Mesenchymal stem cell (in vitro differentiated cells and primary cell): ENCODE results near the gene ASXL2.

Experiments
- DNase-seq: peaks from one replicate; pipeline ENCODE4 v3.0.0-alpha.2; 2013
- H2AFZ ChIP-seq: one replicate; pipeline ENCODE4 v1.6.1; 2013; ENCODE audit warnings: low read depth, mild to moderate bottlenecking, control low read depth, inconsistent platforms, low read length, moderate library complexity
- H2AK5ac ChIP-seq: 2 replicates; pipeline ENCODE4 v1.6.1; 2013; ENCODE audit warnings: low read length, moderate library complexity, mild to moderate bottlenecking, inconsistent platforms; ENCODE audit not compliant: severe bottlenecking
- H2BK120ac ChIP-seq: one replicate; pipeline ENCODE4 v1.6.1; 2013; ENCODE audit warnings: low read depth, mild to moderate bottlenecking, inconsistent platforms, low read length, moderate library complexity
- H2BK12ac ChIP-seq, 2 experiments: one replicate each; pipeline ENCODE4 v1.6.1; 2013; ENCODE audit warnings: inconsistent platforms in 2 of 2, low read length in 2 of 2, mild to moderate bottlenecking in 2 of 2, moderate library complexity in 2 of 2, control low read depth in 1 of 2
- H2BK15ac ChIP-seq: one replicate; pipeline ENCODE4 v1.6.1; 2013; ENCODE audit warnings: mild to moderate bottlenecking, low read depth, inconsistent platforms; ENCODE audit not compliant: poor library complexity, severe bottlenecking
- H2BK5ac ChIP-seq: 2 replicates; pipeline ENCODE4 v1.6.1; 2013; ENCODE audit warnings: low read depth, mild to moderate bottlenecking, low read length, control low read depth, inconsistent platforms; ENCODE audit not compliant: poor library complexity, severe bottlenecking
- H3K14ac ChIP-seq, 2 experiments: one replicate each; pipeline ENCODE4 v1.6.1; 2013; ENCODE audit warnings: inconsistent platforms in 2 of 2, low read length in 2 of 2, control low read depth in 1 of 2, mild to moderate bottlenecking in 1 of 2, moderate library complexity in 1 of 2
- H3K18ac ChIP-seq, 2 experiments: one replicate each; pipeline ENCODE4 v1.6.1; 2013; ENCODE audit warnings: inconsistent platforms in 2 of 2, low read length in 2 of 2, control low read depth in 1 of 2, low read depth in 1 of 2, mild to moderate bottlenecking in 1 of 2
- H3K23ac ChIP-seq, 2 experiments: one replicate each; pipeline ENCODE4 v1.6.1; 2013; ENCODE audit warnings: inconsistent platforms in 2 of 2, low read length in 2 of 2, mild to moderate bottlenecking in 2 of 2, moderate library complexity in 2 of 2, control low read depth in 1 of 2
- H3K27ac ChIP-seq: 2 replicates; pipeline ENCODE4 v1.5.1; 2013; ENCODE audit warnings: mild to moderate bottlenecking, moderate library complexity, low read length, control low read depth, inconsistent platforms; ENCODE audit not compliant: poor library complexity, severe bottlenecking
- H3K27me3 ChIP-seq, 2 experiments: 2 replicates each; pipeline versions ENCODE4 v1.6.1 to v1.7.0; 2013; ENCODE audit warnings: low read length in 2 of 2, mild to moderate bottlenecking in 2 of 2, moderate library complexity in 2 of 2, control low read depth in 1 of 2, inconsistent platforms in 1 of 2; ENCODE audit not compliant: control insufficient read depth in 1 of 2, insufficient read depth in 1 of 2
- H3K36me3 ChIP-seq, 2 experiments: 2 replicates each; pipeline versions ENCODE4 v1.6.1 to v1.7.0; 2013; ENCODE audit warnings: low read length in 2 of 2, control low read depth in 1 of 2, inconsistent platforms in 1 of 2, low read depth in 1 of 2, mild to moderate bottlenecking in 1 of 2; ENCODE audit not compliant: insufficient read depth in 2 of 2, control insufficient read depth in 1 of 2
- H3K4ac ChIP-seq, 2 experiments: one replicate each; pipeline ENCODE4 v1.6.1; 2013; ENCODE audit warnings: inconsistent platforms in 2 of 2, low read length in 2 of 2, mild to moderate bottlenecking in 2 of 2, moderate library complexity in 2 of 2, control low read depth in 1 of 2, low read depth in 1 of 2
- H3K4me1 ChIP-seq: 2 replicates; pipeline ENCODE4 v1.6.1; 2013; ENCODE audit warnings: low read depth, low read length, control low read depth; ENCODE audit not compliant: control insufficient read depth, insufficient read depth
- H3K4me2 ChIP-seq: 2 replicates; pipeline ENCODE4 v1.6.1; 2013; ENCODE audit warnings: low read length, mild to moderate bottlenecking, inconsistent platforms; ENCODE audit not compliant: poor library complexity, severe bottlenecking
- H3K4me3 ChIP-seq, 2 experiments: 2 replicates each; pipeline versions ENCODE4 v1.5.1 to v1.7.0; 2013; ENCODE audit warnings: low read length in 2 of 2, mild to moderate bottlenecking in 2 of 2, control low read depth in 1 of 2, low read depth in 1 of 2; ENCODE audit not compliant: insufficient read depth in 1 of 2
- H3K79me1 ChIP-seq: replicated peaks from 2 replicates; pipeline ENCODE4 v1.6.1; 2013; ENCODE audit warnings: mild to moderate bottlenecking, control low read depth, low read length, inconsistent platforms; ENCODE audit not compliant: poor library complexity, severe bottlenecking
- H3K9ac ChIP-seq: 2 replicates; pipeline ENCODE4 v1.7.0; 2013; ENCODE audit warnings: mild to moderate bottlenecking, low read length, moderate library complexity
- H3K9me3 ChIP-seq: 2 replicates; pipeline ENCODE4 v1.7.0; 2013; ENCODE audit warnings: mild to moderate bottlenecking, low read length; ENCODE audit not compliant: control insufficient read depth
- H4K8ac ChIP-seq: one replicate; pipeline ENCODE4 v1.6.1; 2013; ENCODE audit warnings: inconsistent platforms, mild to moderate bottlenecking, low read length, moderate library complexity
- H4K91ac ChIP-seq: one replicate; pipeline ENCODE4 v1.6.1; 2013; ENCODE audit warnings: mild to moderate bottlenecking, low read length, inconsistent platforms
- WGBS: methylation state at CpG from one replicate; pipeline ENCODE4 v1.1.7; 2013; ENCODE audit warnings: mixed read lengths; 5-methylcytosine and 5-hydroxymethylcytosine counted together

Gene ASXL2

GRCh38 chr2:25797620-25798488, 80.4 kb downstream of the ASXL2 start:
- DNase-seq = no peak
- no peak overlapping the region for H3K14ac ChIP-seq
- no peaks in the 10 kb centered on the region for H3K27me3 ChIP-seq
- no peak overlapping the region for H3K4me3 ChIP-seq
- no peak overlapping the region for H3K4ac ChIP-seq
- no peak overlapping the region for H2BK120ac ChIP-seq
- no peak overlapping the region for H3K9ac ChIP-seq
- no peak overlapping the region for H3K27ac ChIP-seq
- H3K9me3 ChIP-seq = no peaks in the 10 kb centered on the region
- H2BK12ac ChIP-seq = no peak overlapping the region
- no peak overlapping the region for H2AFZ ChIP-seq
- H3K23ac ChIP-seq = no peak overlapping the region
- no peak overlapping the region for H2BK5ac ChIP-seq
- H3K36me3 ChIP-seq = peaks cover 13 to 67% of the 10 kb centered on the region in 2 experiments
- H3K4me2 ChIP-seq = no peak overlapping the region
- no peak overlapping the region for H3K18ac ChIP-seq
- H4K91ac ChIP-seq = no peak overlapping the region
- 96% methylated on average over 5 of the region's 5 CpGs for WGBS
- H2BK15ac ChIP-seq = no peak overlapping the region
- H3K79me1 ChIP-seq = peaks cover 22% of the 10 kb centered on the region
- H3K4me1 ChIP-seq = no peaks in the 10 kb centered on the region
- H2AK5ac ChIP-seq = no peak overlapping the region
- no peak overlapping the region for H4K8ac ChIP-seq

- WGBS = 97% methylated on average over 3 of the region's 4 CpGs
Measured at GRCh38 chr2:25794544-25795276, 83.6 kb downstream of the ASXL2 start.

GRCh38 chr2:25790074-25790790, 88.1 kb downstream of the ASXL2 start:
- Histone ChIP-seq H4K91ac (no peak overlapping the region), H3K23ac (no peak overlapping the region), H3K79me1 (peaks cover 18% of the 10 kb centered on the region), H2AK5ac (no peak overlapping the region), H2BK12ac (no peak overlapping the region), H3K4me1 (no peaks in the 10 kb centered on the region), H3K4me2 (no peak overlapping the region), H3K36me3 (peaks cover 7 to 35% of the 10 kb centered on the region in 2 experiments), H4K8ac (no peak overlapping the region), H2BK15ac (no peak overlapping the region), H3K9me3 (no peaks in the 10 kb centered on the region), H2BK120ac (no peak overlapping the region), H3K4me3 (no peak overlapping the region), H3K18ac (no peak overlapping the region), H3K4ac (no peak overlapping the region), H3K9ac (no peak overlapping the region), H3K27ac (no peak overlapping the region), H3K27me3 (no peaks in the 10 kb centered on the region), H2BK5ac (no peak overlapping the region), H3K14ac (no peak overlapping the region), H2AFZ (no peak overlapping the region)
- DNase-seq = no peak
- 100% methylated on average over 1 of the region's 5 CpGs for WGBS

More at GRCh38 chr2:25794544-25795276, 83.6 kb downstream of the ASXL2 start:
- Histone ChIP-seq H2AK5ac (no peak overlapping the region), H3K4me3 (no peak overlapping the region), H3K27ac (no peak overlapping the region), H2AFZ (no peak overlapping the region), H4K8ac (no peak overlapping the region), H3K4me2 (no peak overlapping the region), H3K9me3 (no peaks in the 10 kb centered on the region), H3K9ac (no peak overlapping the region), H3K4me1 (no peaks in the 10 kb centered on the region), H2BK15ac (no peak overlapping the region), H3K36me3 (peaks cover 9 to 53% of the 10 kb centered on the region in 2 experiments), H3K27me3 (no peaks in the 10 kb centered on the region), H2BK5ac (no peak overlapping the region), H3K23ac (no peak overlapping the region), H4K91ac (no peak overlapping the region), H3K79me1 (peaks cover 23% of the 10 kb centered on the region), H3K4ac (no peak overlapping the region), H2BK120ac (no peak overlapping the region), H2BK12ac (no peak overlapping the region), H3K18ac (no peak overlapping the region), H3K14ac (no peak overlapping the region)
- DNase-seq = no peak

- Histone ChIP-seq H2BK15ac (no peak overlapping the region), H2BK5ac (no peak overlapping the region), H3K9ac (no peak overlapping the region), H3K27ac (no peak overlapping the region), H2BK120ac (no peak overlapping the region), H2AK5ac (no peak overlapping the region), H3K36me3 (peaks cover 12 to 29% of the 10 kb centered on the region in 2 experiments), H3K18ac (no peak overlapping the region), H3K27me3 (no peaks in the 10 kb centered on the region), H2BK12ac (no peak overlapping the region), H3K79me1 (peaks cover 21% of the 10 kb centered on the region), H3K23ac (no peak overlapping the region), H4K91ac (no peak overlapping the region), H3K4me1 (no peaks in the 10 kb centered on the region), H3K4ac (no peak overlapping the region), H2AFZ (no peak overlapping the region), H3K4me2 (no peak overlapping the region), H4K8ac (no peak overlapping the region), H3K14ac (no peak overlapping the region), H3K4me3 (no peak overlapping the region), H3K9me3 (no peaks in the 10 kb centered on the region)
- no CpG with 5 or more reads among the region's 3 CpGs for WGBS
- no peak for DNase-seq
Measured at GRCh38 chr2:25788457-25788856, 89.8 kb downstream of the ASXL2 start.
